Measurements from ENCODE around the gene AIG1. TPM values are rescaled to one million over a fixed set of nuclear protein-coding genes. Genes with fewer than 3 reads are reported as not detected.

AIG1 gene
- total RNA-seq, 1 donor from 2014 or later, result 7.2 TPM

GRCh38 chr6:143346004-143346403 lies 285.3 kb downstream of the AIG1 start:
- H3K36me3 Mint-ChIP-seq (ENCODE audit: low read depth), result no peaks in the 10 kb centered on the region
- POLR2A ChIA-PET, result no interaction called here

GRCh38 chr6:143348531-143348930 lies 287.8 kb downstream of the AIG1 start:
- Mint-ChIP-seq H3K9me3 (peaks cover 15% of the 10 kb centered on the region), H3K27me3 (no peaks in the 10 kb centered on the region), H3K4me1 (no peaks in the 10 kb centered on the region), H3K36me3 (ENCODE audit: low read depth) (no peaks in the 10 kb centered on the region), H3K27ac (no peak overlapping the region), H3K4me3 (no peak overlapping the region)
- no peak for TF ChIP-seq CTCF (IDR thresholded peaks at IDR 0.05)
- ChIA-PET POLR2A (no interaction called here), CTCF (no interaction called here)
- intact Hi-C loops (cut with micrococcal nuclease), result no loop called here
- DNase-seq, result no peak
- no peak for ATAC-seq (ENCODE audit: low read depth)

More at GRCh38 chr6:143346004-143346403, 285.3 kb downstream of the AIG1 start:
- no peaks in the 10 kb centered on the region for H3K9me3 Mint-ChIP-seq
- intact Hi-C loops (cut with micrococcal nuclease), result no loop called here
- DNase-seq (no peak), ATAC-seq (ENCODE audit: low read depth) (no peak)
- no peak overlapping the region for H3K4me3 Mint-ChIP-seq
- H3K27ac Mint-ChIP-seq, result no peak overlapping the region
- no peak for TF ChIP-seq CTCF (IDR thresholded peaks at IDR 0.05)
- no peaks in the 10 kb centered on the region for H3K27me3 Mint-ChIP-seq
- H3K4me1 Mint-ChIP-seq, result no peaks in the 10 kb centered on the region
- CTCF ChIA-PET, result no interaction called here

- Mint-ChIP-seq H3K4me1 (no peaks in the 10 kb centered on the region), H3K27ac (no peak overlapping the region), H3K36me3 (ENCODE audit: low read depth) (no peaks in the 10 kb centered on the region), H3K9me3 (peaks cover 20% of the 10 kb centered on the region), H3K4me3 (no peak overlapping the region), H3K27me3 (no peaks in the 10 kb centered on the region)
- POLR2A ChIA-PET, result no interaction called here
- intact Hi-C loops (cut with micrococcal nuclease), result no loop called here
- CTCF ChIA-PET, result no interaction called here
- DNase-seq, result no peak
- TF ChIP-seq CTCF (IDR thresholded peaks at IDR 0.05), result no peak
- ATAC-seq (ENCODE audit: low read depth), result no peak
Observed at GRCh38 chr6:143349530-143349929, 288.8 kb downstream of the AIG1 start.

- no peak overlapping the region for H3K4me3 Mint-ChIP-seq
- POLR2A ChIA-PET, result no interaction called here
Observed at GRCh38 chr6:143356101-143356880, 295.6 kb downstream of the AIG1 start.

GRCh38 chr6:143357152-143357551 lies 296.5 kb downstream of the AIG1 start:
- Mint-ChIP-seq H3K4me1 (no peaks in the 10 kb centered on the region), H3K36me3 (ENCODE audit: low read depth) (no peaks in the 10 kb centered on the region), H3K27me3 (peaks cover 3% of the 10 kb centered on the region), H3K27ac (no peak overlapping the region), H3K9me3 (peaks cover 14% of the 10 kb centered on the region), H3K4me3 (no peak overlapping the region)
- intact Hi-C loops (cut with micrococcal nuclease), result no loop called here
- DNase-seq (no peak), ATAC-seq (ENCODE audit: low read depth) (no peak)
- CTCF ChIA-PET, result no interaction called here
- TF ChIP-seq CTCF (IDR thresholded peaks at IDR 0.05), result no peak
- POLR2A ChIA-PET, result no interaction called here

More at GRCh38 chr6:143356101-143356880, 295.6 kb downstream of the AIG1 start:
- ATAC-seq (ENCODE audit: low read depth), result no peak
- H3K9me3 Mint-ChIP-seq, result peaks cover 20% of the 10 kb centered on the region
- intact Hi-C loops (cut with micrococcal nuclease), result no loop called here
- CTCF ChIA-PET, result no interaction called here
- H3K27ac Mint-ChIP-seq, result no peak overlapping the region
- TF ChIP-seq CTCF (IDR thresholded peaks at IDR 0.05), result no peak
- H3K36me3 Mint-ChIP-seq (ENCODE audit: low read depth), result no peaks in the 10 kb centered on the region
- no peaks in the 10 kb centered on the region for H3K4me1 Mint-ChIP-seq
- no peak for DNase-seq
- no peaks in the 10 kb centered on the region for H3K27me3 Mint-ChIP-seq

Data from activated B cell treated with CpG ODN at 0.5 μM for 24 hours (primary cell).